ENCODE measurements around the gene HSPA9. TPM values are rescaled to one million over a fixed set of nuclear protein-coding genes. Genes with fewer than 3 reads are reported as not detected.

HSPA9 gene
- total RNA-seq, 1 donor from 2014 or later = 160 TPM

DNA sequence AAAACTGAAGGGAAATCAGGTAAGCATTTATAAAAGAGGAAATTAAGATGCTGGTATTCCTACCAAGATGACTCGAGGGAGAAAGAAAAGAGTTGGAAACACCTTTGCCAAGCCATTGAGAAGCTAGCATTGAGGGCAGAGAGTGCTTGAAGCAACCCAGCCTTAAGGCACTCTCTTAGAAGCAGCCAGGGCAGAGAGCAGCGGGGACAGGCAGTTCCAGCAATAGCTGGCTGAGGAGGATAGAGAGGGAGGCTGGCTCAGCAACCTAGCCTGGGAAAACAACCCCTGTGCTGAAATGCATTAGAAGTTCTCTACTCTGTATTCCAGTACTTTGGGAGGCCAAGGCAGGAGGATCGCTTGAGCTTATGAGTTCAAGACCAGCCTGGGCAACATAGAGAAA is 40.3 kb upstream of the HSPA9 start:
- Mint-ChIP-seq H3K4me3 (no peak overlapping the region), H3K27ac (no peak overlapping the region)

DNA sequence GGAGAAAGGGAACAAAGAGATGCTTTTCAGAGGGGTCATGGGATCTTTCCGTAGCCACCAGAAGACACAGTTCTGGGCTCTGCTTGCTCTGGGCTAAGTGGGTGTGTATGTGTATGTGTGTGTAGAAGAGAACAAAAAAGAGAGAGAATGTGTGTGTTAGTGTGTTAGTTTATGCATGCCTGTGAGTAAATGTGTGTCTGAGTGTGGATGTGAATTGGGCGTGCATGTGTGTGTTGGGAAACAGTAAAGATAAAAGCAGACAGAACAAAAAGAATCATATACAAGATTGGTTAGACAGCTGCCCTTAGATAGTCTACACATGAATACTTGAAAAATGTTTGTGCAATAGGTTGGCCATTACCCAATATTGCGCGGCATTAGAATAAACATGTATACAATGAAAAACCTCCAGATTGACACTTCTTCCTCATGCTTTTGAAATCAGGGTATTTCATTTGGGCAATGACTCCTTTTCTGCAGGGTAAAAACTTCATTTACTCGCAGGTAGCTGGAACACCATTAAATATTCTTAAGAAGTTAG is 36.5 kb upstream of the HSPA9 start:
- TF ChIP-seq, protein P1, sequence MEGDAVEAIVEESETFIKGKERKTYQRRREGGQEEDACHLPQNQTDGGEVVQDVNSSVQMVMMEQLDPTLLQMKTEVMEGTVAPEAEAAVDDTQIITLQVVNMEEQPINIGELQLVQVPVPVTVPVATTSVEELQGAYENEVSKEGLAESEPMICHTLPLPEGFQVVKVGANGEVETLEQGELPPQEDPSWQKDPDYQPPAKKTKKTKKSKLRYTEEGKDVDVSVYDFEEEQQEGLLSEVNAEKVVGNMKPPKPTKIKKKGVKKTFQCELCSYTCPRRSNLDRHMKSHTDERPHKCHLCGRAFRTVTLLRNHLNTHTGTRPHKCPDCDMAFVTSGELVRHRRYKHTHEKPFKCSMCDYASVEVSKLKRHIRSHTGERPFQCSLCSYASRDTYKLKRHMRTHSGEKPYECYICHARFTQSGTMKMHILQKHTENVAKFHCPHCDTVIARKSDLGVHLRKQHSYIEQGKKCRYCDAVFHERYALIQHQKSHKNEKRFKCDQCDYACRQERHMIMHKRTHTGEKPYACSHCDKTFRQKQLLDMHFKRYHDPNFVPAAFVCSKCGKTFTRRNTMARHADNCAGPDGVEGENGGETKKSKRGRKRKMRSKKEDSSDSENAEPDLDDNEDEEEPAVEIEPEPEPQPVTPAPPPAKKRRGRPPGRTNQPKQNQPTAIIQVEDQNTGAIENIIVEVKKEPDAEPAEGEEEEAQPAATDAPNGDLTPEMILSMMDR (IDR thresholded peaks at IDR 0.05; ENCODE audit: unreplicated experiment) = no peak
- Mint-ChIP-seq H3K27ac (peak overlapping the region; percentile 75), H3K9me3 (no peaks in the 10 kb centered on the region)

More for the DNA sequence above, 40.3 kb upstream of the HSPA9 start:
- no peaks in the 10 kb centered on the region for H3K9me3 Mint-ChIP-seq
- TF ChIP-seq, protein P1 (IDR thresholded peaks at IDR 0.05; ENCODE audit: unreplicated experiment) = no peak
- no peak for DNase-seq (ENCODE audit: low spot score in 2 of 2, unreplicated experiment in 2 of 2)
- H3K27me3 Mint-ChIP-seq (ENCODE audit: low read depth) = no peaks in the 10 kb centered on the region
- H3K4me1 Mint-ChIP-seq = peaks cover 24% of the 10 kb centered on the region
- no peaks in the 10 kb centered on the region for H3K36me3 Mint-ChIP-seq

DNA sequence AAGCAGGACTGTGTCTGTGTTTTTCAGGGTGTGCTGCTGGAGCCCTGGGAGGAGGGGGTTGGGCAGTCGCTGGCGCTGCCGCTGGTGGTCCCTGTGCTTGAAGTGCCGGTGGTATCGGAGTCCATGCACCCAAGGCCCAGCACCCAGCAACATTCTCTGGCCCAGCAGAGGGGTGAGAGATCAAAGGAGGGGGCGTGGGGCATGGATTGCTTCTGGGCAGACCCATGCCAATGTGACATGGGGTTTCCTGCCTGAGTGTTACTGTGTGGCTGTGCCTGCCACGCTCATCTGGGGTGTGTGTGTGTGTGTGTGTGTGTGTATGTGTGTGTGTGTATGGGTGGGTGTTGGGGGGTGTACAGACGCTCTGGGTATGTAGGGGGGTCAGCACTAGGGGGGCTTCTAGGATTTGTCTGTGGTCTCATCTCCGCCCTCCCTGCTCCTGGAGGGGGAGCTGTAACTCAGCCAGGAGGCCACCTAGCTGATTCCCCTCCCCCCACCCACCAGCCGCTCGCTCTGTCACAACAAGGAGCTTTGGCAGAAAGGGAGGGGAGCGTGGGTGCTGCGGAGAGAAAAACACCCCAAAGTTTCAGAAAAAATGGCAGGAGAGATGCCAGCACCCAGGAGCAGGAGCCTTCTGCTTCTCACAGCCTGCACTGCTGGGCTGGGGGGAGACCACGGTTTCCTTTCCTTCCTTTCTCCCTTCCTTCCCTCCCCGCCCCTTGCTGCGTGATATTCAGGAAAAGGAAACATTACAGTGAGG is 35.9 kb upstream of the HSPA9 start:
- H3K4me1 Mint-ChIP-seq = peaks cover 51% of the 10 kb centered on the region
- no peaks in the 10 kb centered on the region for H3K36me3 Mint-ChIP-seq
- H3K27me3 Mint-ChIP-seq (ENCODE audit: low read depth) = no peaks in the 10 kb centered on the region
- H3K9me3 Mint-ChIP-seq = no peaks in the 10 kb centered on the region
- peak overlapping the region; percentile 60 for H3K4me3 Mint-ChIP-seq
- DNase-seq (ENCODE audit: low spot score in 2 of 2, unreplicated experiment in 2 of 2) = peak in 1 of 2 experiments; percentile 50
- TF ChIP-seq, protein P1 (IDR thresholded peaks at IDR 0.05; ENCODE audit: unreplicated experiment) = no peak
- peak overlapping the region; percentile 75 for H3K27ac Mint-ChIP-seq

More for the DNA sequence above, 36.5 kb upstream of the HSPA9 start:
- H3K4me1 Mint-ChIP-seq = peaks cover 44% of the 10 kb centered on the region
- no peak for DNase-seq (ENCODE audit: low spot score in 2 of 2, unreplicated experiment in 2 of 2)
- H3K27me3 Mint-ChIP-seq (ENCODE audit: low read depth) = no peaks in the 10 kb centered on the region
- H3K4me3 Mint-ChIP-seq = peak overlapping the region; percentile 60
- no peaks in the 10 kb centered on the region for H3K36me3 Mint-ChIP-seq

DNA sequence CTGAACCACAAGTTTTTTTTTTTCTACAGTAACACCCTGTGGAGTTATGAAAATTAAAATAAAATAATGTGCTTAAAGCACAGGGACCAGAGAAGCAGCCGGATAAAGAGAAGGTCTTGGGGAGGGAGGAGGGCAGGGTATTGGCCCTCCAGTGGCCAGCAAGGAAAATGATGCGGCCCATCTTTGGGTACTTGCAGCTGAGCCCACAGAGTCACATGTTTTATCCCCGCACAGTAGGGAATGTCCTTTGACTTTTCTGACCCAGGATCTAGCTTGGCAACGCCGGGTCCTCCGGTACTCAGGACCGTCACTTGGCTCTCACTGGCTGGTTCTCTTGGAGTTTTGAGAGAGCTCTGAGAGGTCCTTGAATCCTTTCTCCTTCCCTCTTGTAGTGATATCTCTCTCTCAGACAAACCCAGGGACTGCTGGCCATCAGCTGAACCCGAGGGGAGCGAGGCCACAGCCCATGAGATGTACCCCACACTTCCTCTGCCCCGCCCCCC is 35.3 kb upstream of the HSPA9 start:
- TF ChIP-seq, protein P1 (IDR thresholded peaks at IDR 0.05; ENCODE audit: unreplicated experiment) = no peak
- Mint-ChIP-seq H3K9me3 (no peaks in the 10 kb centered on the region), H3K27ac (peak overlapping the region; percentile 75), H3K36me3 (no peaks in the 10 kb centered on the region), H3K4me3 (peak overlapping the region; percentile 60), H3K27me3 (ENCODE audit: low read depth) (no peaks in the 10 kb centered on the region), H3K4me1 (peaks cover 57% of the 10 kb centered on the region)
- no peak for DNase-seq (ENCODE audit: low spot score in 2 of 2, unreplicated experiment in 2 of 2)

DNA sequence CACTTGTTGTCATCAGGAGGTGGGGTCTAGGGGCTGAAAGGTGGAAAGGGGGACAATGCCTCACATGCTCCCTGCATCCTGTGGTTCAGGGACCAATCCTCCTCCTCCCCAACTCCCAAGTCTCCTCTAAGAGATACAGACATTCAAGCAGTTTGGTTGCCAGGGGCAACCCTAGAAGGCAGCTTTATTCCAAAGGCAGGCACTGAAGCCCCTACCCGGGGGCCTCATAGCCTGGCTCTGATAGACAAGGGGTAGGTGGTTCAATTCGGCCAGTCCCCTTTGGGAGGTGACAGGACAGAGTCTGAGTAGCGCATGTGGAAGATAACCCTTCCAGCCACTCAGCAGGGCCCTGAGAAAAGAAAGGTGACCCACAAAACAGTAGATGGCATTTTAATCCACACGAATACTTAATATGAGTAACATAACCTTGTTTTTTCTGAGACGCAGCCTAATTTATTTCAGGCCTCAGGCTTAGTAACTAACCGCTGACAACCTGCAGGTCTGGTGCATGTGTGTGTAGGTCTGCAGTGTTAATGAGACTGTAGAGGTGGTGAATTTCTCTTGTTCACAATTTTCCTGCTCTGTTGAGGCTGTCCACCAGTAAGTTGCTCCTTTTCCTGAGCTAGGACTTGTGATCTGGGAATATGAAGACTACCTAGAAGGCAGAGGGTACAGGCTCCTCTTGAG is 31.3 kb upstream of the HSPA9 start:
- H3K4me1 Mint-ChIP-seq = peaks cover 60% of the 10 kb centered on the region
- H3K27me3 Mint-ChIP-seq (ENCODE audit: low read depth) = no peaks in the 10 kb centered on the region
- TF ChIP-seq, protein P1 (IDR thresholded peaks at IDR 0.05; ENCODE audit: unreplicated experiment) = no peak
- DNase-seq (ENCODE audit: low spot score in 2 of 2, unreplicated experiment in 2 of 2) = no peak
- no peak overlapping the region for H3K4me3 Mint-ChIP-seq
- H3K9me3 Mint-ChIP-seq = no peaks in the 10 kb centered on the region
- H3K36me3 Mint-ChIP-seq = no peaks in the 10 kb centered on the region
- H3K27ac Mint-ChIP-seq = peak overlapping the region; percentile 23

Data from mesothelial cell of epicardium (in vitro differentiated cells).